Stimulated activated CD8-positive, alpha-beta memory T cell treated with anti-CD3 and anti-CD28 coated beads, Interleukin-4, amount 100 ng/mL, for 48 hours (primary cell): Measurements from ENCODE around the gene PDZRN3.

ENCODE experiments used
- DNase-seq: peaks from one replicate; pipeline ENCODE4 v3.0.0-alpha.2; 2020

The PDZRN3 gene

DNA sequence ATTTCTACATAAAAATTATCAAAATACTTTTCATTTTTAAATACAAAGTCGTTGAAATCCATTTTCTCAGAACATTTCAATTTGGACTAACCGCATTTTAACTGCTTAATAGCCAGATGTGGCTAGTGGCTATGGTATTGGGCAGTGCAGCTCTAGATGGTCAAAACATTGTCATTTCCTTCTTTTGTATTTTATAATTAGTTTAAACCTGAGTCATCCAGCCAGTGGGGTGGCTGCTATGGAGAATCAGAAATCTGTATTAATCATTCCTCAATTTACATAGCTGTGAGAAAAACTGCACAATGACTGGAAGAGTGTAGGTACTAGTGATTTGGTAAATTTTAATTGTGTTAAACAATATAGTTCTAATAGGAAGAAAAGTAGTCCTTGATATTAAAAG, 245.3 kb downstream of the PDZRN3 start:
- no peak for DNase-seq

DNA sequence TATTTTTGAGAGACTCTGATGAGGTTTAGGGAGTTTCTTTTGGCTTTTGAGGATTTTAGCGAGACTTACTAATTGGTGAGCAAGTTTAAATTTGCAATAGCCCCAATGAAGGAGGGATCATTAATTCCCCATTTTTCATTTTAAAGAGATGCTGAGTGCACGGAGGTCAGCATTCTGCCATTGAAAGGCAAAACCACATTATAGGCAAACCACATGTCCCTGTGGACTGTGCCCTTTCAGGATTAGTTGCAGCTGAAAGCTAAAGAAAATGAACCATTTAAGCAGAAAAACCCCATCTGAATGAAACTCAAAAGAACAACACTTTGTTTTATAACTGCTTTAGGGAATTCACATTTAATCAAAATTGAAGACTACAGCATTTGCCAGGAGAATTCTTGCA, 246.5 kb downstream of the PDZRN3 start:
- DNase-seq = no peak

- no peak for DNase-seq
Measured at GRCh38 chr3:73365756-73366397, 258.9 kb downstream of the PDZRN3 start.

GRCh38 chr3:73364517-73364916, 260.2 kb downstream of the PDZRN3 start:
- DNase-seq = no peak

GRCh38 chr3:73363093-73363492, 261.6 kb downstream of the PDZRN3 start:
- DNase-seq = no peak

DNA sequence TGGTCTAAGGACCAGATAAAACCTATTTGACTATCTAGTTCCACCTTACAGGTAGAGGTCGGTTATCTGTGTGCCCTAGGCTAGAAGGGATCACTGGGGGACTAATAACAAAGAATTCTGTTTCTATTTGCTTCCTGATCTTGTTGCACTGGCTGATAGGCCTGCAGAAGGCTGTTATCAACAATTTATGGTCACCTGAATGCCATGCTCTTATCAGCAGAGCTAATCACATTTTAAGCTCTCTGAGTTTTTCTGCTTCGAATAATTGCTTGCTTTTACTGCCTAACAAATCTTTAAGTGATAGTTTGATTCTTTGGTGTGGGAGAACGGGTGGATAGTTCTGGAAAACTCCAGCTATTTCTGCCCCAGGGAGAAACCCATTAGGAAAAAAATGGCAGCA, 263.1 kb downstream of the PDZRN3 start:
- DNase-seq = no peak

- no peak for DNase-seq
Measured at GRCh38 chr3:73353649-73354217, 271.0 kb downstream of the PDZRN3 start.

GRCh38 chr3:73352841-73353645, 271.7 kb downstream of the PDZRN3 start:
- DNase-seq = no peak

DNA sequence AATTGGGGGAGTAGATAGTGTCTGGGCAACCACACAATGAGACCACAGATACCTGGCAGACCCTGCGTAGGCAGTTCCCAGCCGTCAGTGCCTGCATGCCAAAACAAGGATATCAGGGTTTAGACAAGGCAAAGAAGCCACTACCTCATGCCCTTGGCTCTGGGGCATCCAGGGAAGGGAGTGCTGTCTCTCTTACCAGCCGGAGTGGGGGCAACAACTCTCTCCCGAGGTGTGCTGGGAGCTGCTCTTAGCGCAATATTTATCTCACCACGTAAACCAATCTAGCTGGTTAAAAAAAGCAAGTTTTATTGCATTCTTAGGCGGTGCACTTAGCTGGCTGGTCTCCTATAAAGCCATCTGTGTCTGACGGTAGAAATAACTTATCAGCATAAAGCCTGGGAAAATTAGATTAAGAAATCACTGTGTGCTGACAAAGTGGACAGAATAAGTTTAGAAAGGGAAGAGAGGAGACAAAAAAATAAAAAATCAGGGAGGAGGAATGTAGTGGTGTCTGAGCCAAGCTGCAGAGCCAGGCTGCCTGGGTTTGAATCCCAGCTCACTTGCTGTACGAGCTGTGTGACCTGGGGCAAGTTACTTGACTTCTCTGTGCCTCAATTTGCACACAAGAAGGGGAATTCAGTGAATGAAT, 273.2 kb downstream of the PDZRN3 start:
- DNase-seq = no peak

GRCh38 chr3:73350996-73351395, 273.7 kb downstream of the PDZRN3 start:
- DNase-seq = no peak

DNA sequence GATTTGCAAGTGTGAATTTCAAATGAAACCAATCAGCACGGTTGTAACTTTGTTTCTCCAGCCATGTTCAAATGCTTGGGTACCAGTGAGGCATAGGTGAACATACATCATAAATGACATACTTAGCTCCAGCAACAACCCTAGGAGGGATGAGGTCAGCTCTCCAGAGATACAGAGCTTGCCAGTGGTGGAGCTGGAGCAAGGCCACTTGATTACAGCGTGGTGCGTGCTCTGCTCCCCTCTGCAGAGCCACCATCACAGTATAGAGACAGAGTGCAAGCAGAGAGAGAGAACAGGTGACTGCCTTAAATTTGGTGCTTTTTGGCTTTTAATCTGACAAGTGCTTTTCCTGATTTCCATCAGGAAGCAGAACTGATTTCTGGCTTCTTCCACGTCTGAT, 275.1 kb downstream of the PDZRN3 start:
- no peak for DNase-seq

DNA sequence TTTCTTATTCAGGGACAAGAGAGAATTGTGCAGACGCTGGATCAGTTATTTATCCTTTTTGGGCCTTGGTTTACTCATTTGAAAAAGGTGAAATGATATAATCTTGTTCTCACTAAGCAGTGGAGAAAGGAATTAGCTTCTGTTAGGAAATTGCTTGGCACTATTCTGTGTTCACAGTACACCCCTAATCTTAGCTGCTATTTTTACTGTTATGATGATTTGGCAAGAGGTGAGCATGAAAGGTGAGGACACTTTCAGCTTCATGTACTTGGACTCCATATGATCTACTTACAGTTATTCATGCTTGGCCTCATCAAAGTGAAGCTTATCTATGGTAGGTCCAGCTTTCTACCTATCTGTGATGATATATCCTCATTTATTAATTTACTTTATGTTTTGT, 282.7 kb downstream of the PDZRN3 start:
- DNase-seq = no peak

DNA sequence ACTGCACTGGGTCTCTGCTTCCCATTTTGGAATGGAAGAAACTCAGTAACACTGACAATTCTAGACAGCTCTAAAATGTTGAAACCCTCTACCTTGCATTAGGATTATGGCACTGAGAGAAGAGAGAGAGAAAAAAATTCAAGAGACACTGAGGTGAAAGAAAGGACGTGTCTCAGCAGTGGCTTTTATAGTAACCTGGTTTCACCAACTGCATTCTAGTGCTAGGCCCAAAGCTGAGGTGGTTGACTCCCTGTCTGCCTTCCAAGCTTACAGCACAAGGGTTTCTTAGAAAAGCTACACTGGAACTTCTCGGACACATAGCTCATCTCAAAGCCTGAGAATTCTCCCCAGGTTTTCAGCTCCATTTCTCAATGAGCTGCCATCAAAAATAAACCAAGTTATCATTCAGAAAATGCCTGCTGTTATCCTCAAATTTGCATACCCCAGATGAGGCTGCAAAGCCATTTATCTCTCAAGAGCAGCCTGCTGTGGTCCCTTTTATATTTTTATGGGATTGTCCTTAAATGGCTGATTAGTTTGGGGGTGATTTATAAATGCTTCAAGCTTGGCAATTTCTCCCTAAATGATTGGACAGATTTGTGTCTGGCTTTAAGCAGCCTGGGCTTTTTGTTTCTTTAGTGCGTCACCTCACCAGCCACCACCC, 283.3 kb downstream of the PDZRN3 start:
- DNase-seq = no peak

- DNase-seq = no peak
Measured at GRCh38 chr3:73332558-73332957, 292.2 kb downstream of the PDZRN3 start.
